Measurements from ENCODE around the gene EPHA3. TPM values are rescaled to one million over a fixed set of nuclear protein-coding genes. Genes with fewer than 3 reads are reported as not detected.

EPHA3 gene
- total RNA-seq = 10 to 100 TPM in 3 of 4 donors, 1 to 10 TPM in 1; 5.6 to 63.0 (median 16.6) TPM

GRCh38 chr3:89107461-89108290 is at the start of gene EPHA3:
TSS of gene EPHA3 (plus strand) at chr3:89107621. CDS start at chr3:89107749, 128 bp downstream.
- H3K4me3 ChIP-seq = peak within 1 kb of the TSS; percentile 27 to 38
- H3K36me3 ChIP-seq = no peaks in the 10 kb centered on the region
- TF ChIP-seq POLR2A (IDR thresholded peaks at IDR 0.05) = peak in 1 of 2 donors; percentile 20
- TF ChIP-seq, protein P1, sequence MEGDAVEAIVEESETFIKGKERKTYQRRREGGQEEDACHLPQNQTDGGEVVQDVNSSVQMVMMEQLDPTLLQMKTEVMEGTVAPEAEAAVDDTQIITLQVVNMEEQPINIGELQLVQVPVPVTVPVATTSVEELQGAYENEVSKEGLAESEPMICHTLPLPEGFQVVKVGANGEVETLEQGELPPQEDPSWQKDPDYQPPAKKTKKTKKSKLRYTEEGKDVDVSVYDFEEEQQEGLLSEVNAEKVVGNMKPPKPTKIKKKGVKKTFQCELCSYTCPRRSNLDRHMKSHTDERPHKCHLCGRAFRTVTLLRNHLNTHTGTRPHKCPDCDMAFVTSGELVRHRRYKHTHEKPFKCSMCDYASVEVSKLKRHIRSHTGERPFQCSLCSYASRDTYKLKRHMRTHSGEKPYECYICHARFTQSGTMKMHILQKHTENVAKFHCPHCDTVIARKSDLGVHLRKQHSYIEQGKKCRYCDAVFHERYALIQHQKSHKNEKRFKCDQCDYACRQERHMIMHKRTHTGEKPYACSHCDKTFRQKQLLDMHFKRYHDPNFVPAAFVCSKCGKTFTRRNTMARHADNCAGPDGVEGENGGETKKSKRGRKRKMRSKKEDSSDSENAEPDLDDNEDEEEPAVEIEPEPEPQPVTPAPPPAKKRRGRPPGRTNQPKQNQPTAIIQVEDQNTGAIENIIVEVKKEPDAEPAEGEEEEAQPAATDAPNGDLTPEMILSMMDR (IDR thresholded peaks at IDR 0.05) = no peak
- peak within 1 kb of the TSS; percentile 0 to 45 for H3K27ac ChIP-seq
- no peaks in the 10 kb centered on the region for H3K4me1 ChIP-seq
- DNase-seq = peak; percentile 66 to 68
- H3K27me3 ChIP-seq = peaks cover 0 to 20% of the 10 kb centered on the region in 2 donors
- H3K9me3 ChIP-seq = no peaks in the 10 kb centered on the region
- intact Hi-C loops (cut with DNase I; ENCODE audit: low total_unique reads) = no loop called here

GRCh38 chr3:89058371-89058770 is 49.0 kb upstream of the EPHA3 start:
- H3K27ac ChIP-seq = no peak overlapping the region
- intact Hi-C loops (cut with DNase I; ENCODE audit: low total_unique reads) = no loop called here
- H3K27me3 ChIP-seq = no peaks in the 10 kb centered on the region
- no peak for DNase-seq
- no peak overlapping the region for H3K4me3 ChIP-seq
- H3K36me3 ChIP-seq = no peaks in the 10 kb centered on the region
- H3K9me3 ChIP-seq = no peaks in the 10 kb centered on the region
- no peaks in the 10 kb centered on the region for H3K4me1 ChIP-seq
- no peak for TF ChIP-seq POLR2A (IDR thresholded peaks at IDR 0.05)
- TF ChIP-seq, protein P1 (IDR thresholded peaks at IDR 0.05) = no peak

- no peaks in the 10 kb centered on the region for H3K36me3 ChIP-seq
- no peak for DNase-seq
- H3K27me3 ChIP-seq = no peaks in the 10 kb centered on the region
- TF ChIP-seq, protein P1 (IDR thresholded peaks at IDR 0.05) = no peak
- no peak for TF ChIP-seq POLR2A (IDR thresholded peaks at IDR 0.05)
- H3K9me3 ChIP-seq = no peaks in the 10 kb centered on the region
- no peak overlapping the region for H3K4me3 ChIP-seq
- no peak overlapping the region for H3K27ac ChIP-seq
- intact Hi-C loops (cut with DNase I; ENCODE audit: low total_unique reads) = no loop called here
- H3K4me1 ChIP-seq = no peaks in the 10 kb centered on the region
Observed at GRCh38 chr3:89059211-89059925, 48.1 kb upstream of the EPHA3 start.

DNA sequence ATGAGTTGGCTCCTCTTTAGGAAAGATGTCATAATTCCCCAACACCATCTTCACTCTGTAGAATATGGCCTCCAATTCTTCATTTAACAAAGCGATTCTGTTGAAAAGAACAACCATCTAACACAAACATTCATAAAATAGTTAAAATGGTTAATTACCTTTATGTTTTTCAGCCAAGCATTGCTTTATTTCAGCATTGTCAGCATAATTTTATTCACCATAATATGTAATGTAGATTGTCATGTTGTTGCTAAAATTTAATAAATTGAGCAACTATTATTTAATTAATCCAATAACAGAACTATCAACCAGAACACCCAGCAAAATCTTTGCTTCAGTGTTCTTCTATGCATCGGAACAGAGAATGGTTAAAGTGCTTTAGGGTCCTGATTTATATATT is 46.2 kb upstream of the EPHA3 start:
- Histone ChIP-seq H3K4me1 (no peaks in the 10 kb centered on the region), H3K36me3 (no peaks in the 10 kb centered on the region), H3K9me3 (no peaks in the 10 kb centered on the region), H3K4me3 (no peak overlapping the region), H3K27me3 (no peaks in the 10 kb centered on the region), H3K27ac (no peak overlapping the region)
- no peak for DNase-seq
- TF ChIP-seq, protein P1 (IDR thresholded peaks at IDR 0.05) = no peak
- no peak for TF ChIP-seq POLR2A (IDR thresholded peaks at IDR 0.05)
- intact Hi-C loops (cut with DNase I; ENCODE audit: low total_unique reads) = no loop called here

DNA sequence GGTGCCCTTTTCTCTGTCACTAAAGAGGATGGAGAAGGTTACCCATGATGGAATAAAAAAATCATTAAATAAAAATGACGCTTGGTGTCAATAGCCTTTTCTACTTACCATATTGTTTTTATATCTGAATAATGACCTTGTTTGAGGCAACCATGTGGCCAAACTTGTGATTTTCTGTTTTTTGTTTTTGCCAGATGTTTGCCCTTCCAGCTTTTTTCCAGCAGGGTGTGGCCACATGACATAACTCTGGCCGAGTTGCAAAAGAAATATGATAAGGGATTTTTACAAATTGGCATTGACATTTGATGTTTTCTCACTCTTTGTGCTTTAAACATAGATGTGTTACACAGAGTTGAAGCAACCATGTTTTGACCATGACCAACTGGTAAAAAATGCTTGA is 39.7 kb upstream of the EPHA3 start:
- H3K9me3 ChIP-seq = no peaks in the 10 kb centered on the region
- no peak for DNase-seq
- H3K27ac ChIP-seq = no peak overlapping the region
- intact Hi-C loops (cut with DNase I; ENCODE audit: low total_unique reads) = no loop called here
- no peaks in the 10 kb centered on the region for H3K36me3 ChIP-seq
- no peaks in the 10 kb centered on the region for H3K4me1 ChIP-seq
- TF ChIP-seq, protein P1 (IDR thresholded peaks at IDR 0.05) = no peak
- TF ChIP-seq POLR2A (IDR thresholded peaks at IDR 0.05) = no peak
- no peaks in the 10 kb centered on the region for H3K27me3 ChIP-seq
- no peak overlapping the region for H3K4me3 ChIP-seq
